Natural killer cell treated with Interleukin-12 subunit alpha and Interleukin-12 subunit beta and Interleukin-15 and Interleukin-18, amount 100 ng/mL, for 72 hours (primary cell): ENCODE results near the gene REX1BD. TPM values are rescaled to one million over a fixed set of nuclear protein-coding genes. Genes with fewer than 3 reads are reported as not detected.

Experiments
- ATAC-seq, 2 donors: fragments of 150-1000 bp; cut with Tn5 transposase in 1 of 2; sonication (Bioruptor Pico), chemical (Tn5 transposase) in 1 of 2; 2 replicates each; pipeline ENCODE4 v1.10.0; 2021
- DNase-seq: peaks from one replicate; pipeline ENCODE4 v3.0.0; 2022; ENCODE audit warnings: low spot score
- H3K27ac Mint-ChIP-seq, 2 donors: 1 replicate in 1 of 2; 2 replicates in 1 of 2; pipeline ENCODE4 v1.8.0; 2022; ENCODE audit warnings: mixed read lengths in 2 of 2, mild to moderate bottlenecking in 1 of 2, moderate library complexity in 1 of 2
- H3K27me3 Mint-ChIP-seq, 2 donors: 1 replicate in 1 of 2; 2 replicates in 1 of 2; pipeline ENCODE4 v1.8.0; 2022; ENCODE audit warnings: mixed read lengths in 2 of 2
- H3K36me3 Mint-ChIP-seq: one replicate; pipeline ENCODE4 v1.8.0; 2022; ENCODE audit warnings: mixed read lengths
- H3K4me1 Mint-ChIP-seq, 2 donors: 1 replicate in 1 of 2; 2 replicates in 1 of 2; pipeline ENCODE4 v1.8.0; 2022; ENCODE audit warnings: low read depth in 2 of 2, mixed read lengths in 2 of 2, mild to moderate bottlenecking in 1 of 2
- H3K4me3 Mint-ChIP-seq: one replicate; pipeline ENCODE4 v1.8.0; 2022; ENCODE audit warnings: mixed read lengths
- H3K9me3 Mint-ChIP-seq: 2 replicates; pipeline ENCODE4 v1.8.0; 2022; ENCODE audit warnings: mixed read lengths
- total RNA-seq, 2 donors: library from RNA; stranded (reverse); gene quantifications; one replicate each; pipeline ENCODE4 v1.2.3, GENCODE V29; 2022

REX1BD gene
- total RNA-seq, 2 donors from 2014 or later = 81.5 to 104 TPM

DNA sequence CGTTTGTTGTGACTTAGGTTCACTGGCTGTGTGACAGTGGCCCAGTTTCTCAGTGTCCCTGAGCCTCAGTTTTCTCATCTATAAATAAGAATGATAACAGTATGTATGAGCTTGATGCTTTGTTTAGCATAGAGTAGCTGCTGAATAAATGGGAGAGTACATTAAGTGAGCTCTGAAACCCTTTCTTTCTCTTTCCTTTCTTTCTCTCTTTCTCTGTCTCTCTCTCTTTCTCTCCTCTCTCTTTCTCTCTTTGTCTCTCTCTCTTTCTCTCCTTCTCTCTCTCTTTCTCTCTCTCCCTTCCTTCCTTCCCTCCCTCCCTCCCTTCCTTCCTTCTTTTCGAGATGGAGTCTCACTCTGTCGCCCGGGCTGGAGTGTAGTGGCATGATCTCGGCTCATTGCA, 28.9 kb upstream of the REX1BD start:
- DNase-seq = no peak
- Mint-ChIP-seq H3K4me3 (peak overlapping the region; percentile 87), H3K9me3 (no peaks in the 10 kb centered on the region), H3K4me1 (peaks cover 11 to 14% of the 10 kb centered on the region in 2 donors), H3K27ac (peak overlapping the region; percentile 81 to 97), H3K27me3 (no peaks in the 10 kb centered on the region), H3K36me3 (no peaks in the 10 kb centered on the region)
- no peak for ATAC-seq

DNA sequence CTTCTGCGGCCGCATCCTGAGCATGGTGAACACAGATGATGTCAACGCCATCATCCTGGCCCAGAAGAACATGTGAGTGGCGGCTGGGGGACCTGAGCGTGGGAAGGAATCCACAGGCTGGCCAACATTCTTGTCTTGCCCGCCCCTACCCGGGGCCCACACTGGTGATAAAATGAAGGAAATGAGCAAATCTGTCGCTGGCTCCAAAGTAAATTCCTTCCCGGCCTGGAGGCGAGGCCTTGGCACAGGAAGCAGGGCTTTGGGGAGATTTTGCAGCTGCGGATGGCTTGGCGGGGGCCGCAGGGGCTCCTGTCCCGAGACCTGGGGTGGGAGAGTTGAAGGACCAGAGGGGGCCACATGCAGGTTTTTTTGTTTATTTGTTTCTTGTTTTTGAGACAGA, 26.5 kb upstream of the REX1BD start:
- DNase-seq (peak; percentile 12), ATAC-seq (no peak)
- Mint-ChIP-seq H3K4me1 (peaks cover 11 to 14% of the 10 kb centered on the region in 2 donors), H3K27ac (peak overlapping the region in 1 of 2 donors; percentile 50), H3K36me3 (no peaks in the 10 kb centered on the region), H3K27me3 (no peaks in the 10 kb centered on the region), H3K9me3 (no peaks in the 10 kb centered on the region), H3K4me3 (no peak overlapping the region)

DNA sequence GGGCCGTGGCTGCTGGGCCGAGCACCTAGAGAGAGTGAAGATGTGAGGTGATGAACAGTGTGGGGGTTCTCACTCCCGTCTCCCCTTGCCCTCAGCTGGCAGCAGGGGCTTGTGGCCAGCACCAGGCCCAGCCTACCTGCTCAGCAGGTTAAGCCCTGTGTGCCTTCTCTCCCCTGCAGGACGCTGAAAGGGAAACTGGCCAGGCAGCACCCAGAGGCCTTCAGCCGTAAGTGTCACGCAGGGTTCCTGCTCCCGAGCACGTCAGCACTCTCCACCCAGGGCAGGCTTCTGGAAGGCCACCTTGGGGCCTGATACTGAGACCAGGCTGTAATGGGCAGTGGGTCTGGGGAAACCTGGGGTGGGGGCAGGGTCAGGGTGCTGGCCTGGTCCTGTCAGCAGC, 21.6 kb upstream of the REX1BD start:
- H3K27me3 Mint-ChIP-seq = no peaks in the 10 kb centered on the region
- H3K4me3 Mint-ChIP-seq = no peak overlapping the region
- H3K4me1 Mint-ChIP-seq = peaks cover 6 to 8% of the 10 kb centered on the region in 2 donors
- ATAC-seq = no peak
- H3K9me3 Mint-ChIP-seq = no peaks in the 10 kb centered on the region
- no peak overlapping the region for H3K27ac Mint-ChIP-seq
- no peak for DNase-seq
- H3K36me3 Mint-ChIP-seq = no peaks in the 10 kb centered on the region

DNA sequence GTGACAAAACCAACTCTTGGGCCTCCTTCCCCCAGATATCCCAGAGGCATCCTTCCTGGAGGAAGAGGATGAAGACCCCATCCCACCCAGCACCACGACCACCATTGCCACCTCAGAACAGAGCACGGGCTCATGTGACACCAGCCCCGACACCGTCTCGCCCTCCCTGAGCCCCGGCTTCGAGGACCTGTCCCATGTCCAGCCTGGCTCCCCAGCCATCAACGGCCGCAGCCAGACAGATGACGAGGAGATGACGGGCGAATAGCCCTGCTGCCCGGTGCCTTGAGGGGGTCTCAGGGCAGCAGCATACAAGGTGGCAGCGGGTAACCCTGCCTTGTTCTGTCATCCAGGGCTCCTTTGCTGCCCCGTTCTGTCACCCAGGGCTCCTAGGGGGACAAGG, 20.2 kb upstream of the REX1BD start:
- H3K9me3 Mint-ChIP-seq = no peaks in the 10 kb centered on the region
- no peak for ATAC-seq
- H3K36me3 Mint-ChIP-seq = peaks cover 8% of the 10 kb centered on the region
- H3K27me3 Mint-ChIP-seq = no peaks in the 10 kb centered on the region
- H3K4me3 Mint-ChIP-seq = no peak overlapping the region
- DNase-seq = no peak
- H3K4me1 Mint-ChIP-seq = peaks cover 19 to 20% of the 10 kb centered on the region in 2 donors
- no peak overlapping the region for H3K27ac Mint-ChIP-seq

DNA sequence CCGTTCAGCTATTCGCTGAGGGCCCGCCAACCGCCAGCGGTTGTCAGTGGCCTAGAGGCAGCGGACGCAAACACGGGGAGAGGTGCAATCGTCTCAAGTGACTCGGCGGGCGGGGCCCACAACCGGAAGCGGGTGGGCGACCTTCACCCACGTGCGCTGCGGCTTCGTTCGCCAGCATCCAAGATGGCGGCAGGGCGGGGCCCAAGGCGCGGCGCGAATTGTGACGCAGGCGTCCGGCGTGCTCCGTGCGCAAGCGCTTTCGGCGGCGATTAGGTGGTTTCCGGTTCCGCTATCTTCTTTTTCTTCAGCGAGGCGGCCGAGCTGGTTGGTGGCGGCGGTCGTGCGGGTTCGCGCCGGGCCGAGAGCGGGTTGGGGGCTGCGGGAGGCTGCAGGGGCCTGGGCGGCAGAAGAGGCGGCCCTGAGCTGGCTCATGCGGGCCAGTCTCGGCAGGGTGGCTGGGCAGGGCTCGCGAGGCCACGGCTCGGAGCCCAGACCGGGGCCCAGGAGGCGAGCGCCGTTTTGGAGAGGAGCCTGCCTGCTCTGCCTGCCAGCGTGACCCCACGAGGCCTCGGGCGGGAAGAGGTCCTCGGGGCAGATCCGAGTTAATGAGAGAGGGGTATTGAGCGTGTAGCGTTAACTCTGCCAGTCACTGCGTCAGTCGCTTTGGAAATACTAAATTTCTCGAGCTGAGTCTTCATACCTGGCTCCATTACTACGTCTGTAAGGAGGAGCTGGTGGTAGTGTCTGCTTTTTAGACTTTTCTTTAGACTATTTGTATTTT, 16.8 kb upstream of the REX1BD start, which contains the start of gene UBA52:
TSS of gene UBA52 (plus strand) at position 294 of the 781 bp plus-strand sequence. CDS start 1,444 bp downstream, outside the sequence.
- Mint-ChIP-seq H3K27me3 (no peaks in the 10 kb centered on the region), H3K36me3 (peaks cover 8% of the 10 kb centered on the region), H3K9me3 (no peaks in the 10 kb centered on the region), H3K27ac (peak within 1 kb of the TSS; percentile 87 to 91), H3K4me1 (peaks cover 19 to 29% of the 10 kb centered on the region in 2 donors), H3K4me3 (peak within 1 kb of the TSS; percentile 98)
- DNase-seq = peak; percentile 99
- peak; percentile 96 to 98 for ATAC-seq

DNA sequence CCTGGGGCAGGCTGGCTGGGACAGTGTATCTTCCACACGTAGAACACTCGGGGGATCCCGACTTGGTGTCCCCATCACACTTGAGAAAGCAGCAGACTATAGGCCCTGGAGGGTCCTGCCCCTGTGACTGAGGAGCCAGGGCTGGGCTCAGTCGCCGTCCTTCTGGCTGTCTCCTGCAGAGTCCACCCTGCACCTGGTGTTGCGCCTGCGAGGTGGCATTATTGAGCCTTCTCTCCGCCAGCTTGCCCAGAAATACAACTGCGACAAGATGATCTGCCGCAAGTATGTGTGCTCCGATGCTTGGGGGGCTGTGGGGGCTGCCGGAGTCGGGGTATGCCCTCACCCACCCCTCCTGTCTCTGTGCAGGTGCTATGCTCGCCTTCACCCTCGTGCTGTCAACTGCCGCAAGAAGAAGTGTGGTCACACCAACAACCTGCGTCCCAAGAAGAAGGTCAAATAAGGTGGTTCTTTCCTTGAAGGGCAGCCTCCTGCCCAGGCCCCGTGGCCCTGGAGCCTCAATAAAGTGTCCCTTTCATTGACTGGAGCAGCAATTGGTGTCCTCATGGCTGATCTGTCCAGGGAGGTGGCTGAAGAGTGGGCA, 13.8 kb upstream of the REX1BD start:
- no peak overlapping the region for H3K27ac Mint-ChIP-seq
- peak overlapping the region; percentile 15 for H3K4me3 Mint-ChIP-seq
- peaks cover 8% of the 10 kb centered on the region for H3K36me3 Mint-ChIP-seq
- DNase-seq (no peak), ATAC-seq (no peak)
- no peaks in the 10 kb centered on the region for H3K27me3 Mint-ChIP-seq
- H3K4me1 Mint-ChIP-seq = peaks cover 19 to 29% of the 10 kb centered on the region in 2 donors
- H3K9me3 Mint-ChIP-seq = no peaks in the 10 kb centered on the region

DNA sequence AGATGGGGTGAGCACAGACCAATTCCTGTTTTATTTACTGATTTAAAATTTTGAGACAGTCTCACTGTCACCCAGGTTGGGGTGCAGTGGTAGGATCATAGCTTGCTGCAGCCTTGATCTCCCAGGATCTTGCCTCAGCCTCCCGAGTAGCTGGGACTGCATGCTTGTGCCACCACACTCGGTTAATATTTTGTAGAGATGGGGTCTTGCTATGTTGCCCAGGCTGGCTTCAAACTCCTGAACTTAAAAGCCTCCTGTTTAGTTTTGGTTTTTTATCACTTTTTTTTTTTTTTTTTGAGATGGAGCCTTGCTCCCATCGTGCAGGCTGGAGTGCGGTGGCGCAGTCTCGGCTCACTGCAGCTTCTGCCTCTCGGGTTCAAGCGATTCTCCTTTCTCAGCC, 12.2 kb upstream of the REX1BD start:
- no peaks in the 10 kb centered on the region for H3K27me3 Mint-ChIP-seq
- peaks cover 8% of the 10 kb centered on the region for H3K36me3 Mint-ChIP-seq
- ATAC-seq = no peak
- DNase-seq = no peak
- no peak overlapping the region for H3K4me3 Mint-ChIP-seq
- H3K27ac Mint-ChIP-seq = no peak overlapping the region
- peaks cover 16 to 26% of the 10 kb centered on the region in 2 donors for H3K4me1 Mint-ChIP-seq
- no peaks in the 10 kb centered on the region for H3K9me3 Mint-ChIP-seq

DNA sequence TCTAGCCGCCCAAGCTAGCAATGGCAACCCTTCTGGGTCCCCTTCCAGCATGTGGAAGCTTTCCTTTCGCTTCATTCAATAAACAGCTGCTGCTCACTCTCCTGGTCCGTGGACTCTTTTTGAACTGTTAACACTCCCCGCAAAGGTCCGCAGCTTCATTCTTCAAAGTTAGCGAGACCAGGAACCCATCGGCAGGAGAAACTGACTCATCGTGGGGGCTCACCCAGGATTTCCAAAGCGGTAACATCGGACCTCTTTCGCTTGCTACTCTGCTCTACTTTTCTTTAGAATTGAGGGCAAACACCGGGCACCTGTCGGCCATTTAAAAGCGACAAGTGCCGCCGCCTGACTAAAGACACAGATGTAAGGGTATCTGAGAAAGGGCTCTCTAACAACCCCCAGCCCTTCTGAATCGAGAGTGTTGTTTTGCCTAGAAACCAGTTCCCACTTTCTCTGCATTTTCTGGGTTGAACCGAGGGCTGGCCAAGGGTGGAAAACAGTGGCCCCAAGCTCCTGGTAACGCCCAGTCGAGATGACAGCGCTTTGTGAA, 11.2 kb upstream of the REX1BD start:
- Mint-ChIP-seq H3K9me3 (no peaks in the 10 kb centered on the region), H3K4me3 (no peak overlapping the region), H3K4me1 (peaks cover 10 to 18% of the 10 kb centered on the region in 2 donors), H3K27ac (no peak overlapping the region), H3K36me3 (peaks cover 6% of the 10 kb centered on the region), H3K27me3 (no peaks in the 10 kb centered on the region)
- DNase-seq (peak; percentile 23), ATAC-seq (no peak)

DNA sequence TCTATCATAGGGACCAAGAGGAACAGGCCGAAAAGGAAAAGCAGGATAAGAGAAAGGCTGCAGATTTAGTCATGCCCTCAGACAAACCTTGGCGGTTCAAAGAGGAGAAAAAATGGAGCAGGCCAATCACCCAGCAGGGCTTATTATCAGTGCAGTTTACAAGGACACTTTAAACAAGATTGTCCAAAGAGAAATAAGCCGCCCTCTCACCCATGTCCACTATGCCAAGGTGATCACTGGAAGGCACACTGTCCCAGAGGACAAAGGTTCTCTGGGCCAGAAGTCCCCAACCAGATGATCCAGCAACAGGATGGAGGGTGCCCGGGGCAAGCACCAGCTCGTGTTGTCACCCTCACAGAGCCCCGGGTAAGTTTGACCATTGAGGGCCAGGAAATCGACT, 8.3 kb upstream of the REX1BD start:
- no peaks in the 10 kb centered on the region for H3K27me3 Mint-ChIP-seq
- DNase-seq (peak; percentile 8), ATAC-seq (no peak)
- peaks cover 2 to 3% of the 10 kb centered on the region in 2 donors for H3K4me1 Mint-ChIP-seq
- no peaks in the 10 kb centered on the region for H3K36me3 Mint-ChIP-seq
- no peak overlapping the region for H3K4me3 Mint-ChIP-seq
- H3K9me3 Mint-ChIP-seq = no peaks in the 10 kb centered on the region
- H3K27ac Mint-ChIP-seq = no peak overlapping the region

DNA sequence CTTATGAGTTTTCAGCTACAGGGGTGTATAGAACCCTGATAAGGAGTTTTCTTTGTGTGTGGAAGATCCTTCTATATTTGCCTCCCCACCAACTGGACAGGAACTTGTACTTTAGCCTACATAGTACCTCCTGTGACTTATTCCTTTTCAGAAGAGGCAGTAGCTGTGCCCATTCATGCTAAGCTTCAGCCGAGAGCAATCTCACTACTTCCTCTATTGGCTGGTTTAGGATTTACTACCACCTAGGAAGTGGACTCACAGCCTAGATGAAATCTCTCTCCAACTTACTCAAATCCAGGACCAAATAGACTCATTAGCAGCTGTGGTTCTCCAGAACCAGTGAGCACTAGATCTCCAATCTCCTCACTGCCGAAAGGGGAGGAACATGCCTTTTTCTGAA, 2.3 kb upstream of the REX1BD start:
- ATAC-seq (no peak), DNase-seq (no peak)
- H3K9me3 Mint-ChIP-seq = no peaks in the 10 kb centered on the region
- peaks cover 22 to 27% of the 10 kb centered on the region in 2 donors for H3K4me1 Mint-ChIP-seq
- no peak overlapping the region for H3K4me3 Mint-ChIP-seq
- no peak overlapping the region for H3K27ac Mint-ChIP-seq
- H3K27me3 Mint-ChIP-seq = no peaks in the 10 kb centered on the region
- no peaks in the 10 kb centered on the region for H3K36me3 Mint-ChIP-seq

DNA sequence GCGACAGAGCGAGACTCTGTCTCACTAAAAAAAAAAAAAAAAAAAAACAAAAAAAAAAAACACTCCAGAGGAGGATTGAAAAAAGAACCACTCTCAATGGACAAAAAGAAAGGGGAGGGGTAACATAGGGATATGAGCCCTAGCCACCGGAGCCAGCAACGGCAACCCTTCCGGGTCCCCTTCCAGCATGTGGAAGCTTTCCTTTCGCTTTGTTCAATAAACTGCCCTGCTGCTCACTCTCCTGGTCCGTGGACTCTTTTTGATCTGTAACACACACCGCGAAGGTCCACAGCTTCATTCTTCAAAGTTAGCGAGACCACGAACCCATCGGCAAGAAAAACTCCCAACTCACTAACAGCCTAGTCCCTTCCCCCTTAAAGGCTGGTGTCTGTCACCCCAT, 1.0 kb upstream of the REX1BD start:
- Mint-ChIP-seq H3K9me3 (no peaks in the 10 kb centered on the region), H3K4me1 (peaks cover 22 to 27% of the 10 kb centered on the region in 2 donors), H3K36me3 (no peaks in the 10 kb centered on the region), H3K4me3 (peak overlapping the region; percentile 96), H3K27me3 (no peaks in the 10 kb centered on the region), H3K27ac (peak overlapping the region; percentile 94 to 96)
- ATAC-seq (no peak), DNase-seq (no peak)

DNA sequence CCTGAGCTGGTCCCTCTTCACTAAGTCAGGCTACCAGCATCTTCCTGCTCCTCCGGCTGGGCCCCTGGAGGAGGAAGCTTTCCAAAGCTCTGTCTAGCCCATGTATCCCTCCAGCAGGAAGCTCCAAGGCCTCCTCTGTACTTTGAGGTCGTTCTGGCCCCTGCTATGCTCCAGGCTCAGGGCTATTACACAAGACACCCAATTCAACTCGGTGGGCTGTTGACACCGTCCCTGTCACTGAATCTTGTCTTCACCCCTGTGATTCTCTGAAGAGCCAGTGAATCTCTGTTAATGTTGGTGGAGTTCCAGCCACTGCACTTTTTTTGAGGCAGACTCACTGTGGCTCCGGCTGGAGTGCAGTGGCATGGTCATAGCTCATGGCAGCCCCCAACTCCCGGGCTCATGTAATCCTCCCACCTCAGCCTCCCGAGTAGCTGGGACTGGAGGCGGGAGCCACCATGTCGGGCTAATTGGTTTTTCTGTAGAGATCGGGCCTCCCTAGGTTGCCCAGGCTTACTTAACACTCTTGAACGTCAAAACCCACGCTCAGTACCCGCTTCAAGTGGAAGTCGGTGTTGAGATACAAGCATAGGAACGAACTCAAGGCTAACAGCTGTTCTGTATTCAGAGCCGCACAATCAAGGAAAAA, 512 bp upstream of the REX1BD start:
- Mint-ChIP-seq H3K4me1 (peaks cover 22 to 27% of the 10 kb centered on the region in 2 donors), H3K4me3 (peak overlapping the region; percentile 96), H3K36me3 (no peaks in the 10 kb centered on the region), H3K9me3 (no peaks in the 10 kb centered on the region), H3K27ac (peak overlapping the region; percentile 94 to 96), H3K27me3 (no peaks in the 10 kb centered on the region)
- no peak for DNase-seq
- ATAC-seq = peak in 1 of 2 donors; percentile 0

DNA sequence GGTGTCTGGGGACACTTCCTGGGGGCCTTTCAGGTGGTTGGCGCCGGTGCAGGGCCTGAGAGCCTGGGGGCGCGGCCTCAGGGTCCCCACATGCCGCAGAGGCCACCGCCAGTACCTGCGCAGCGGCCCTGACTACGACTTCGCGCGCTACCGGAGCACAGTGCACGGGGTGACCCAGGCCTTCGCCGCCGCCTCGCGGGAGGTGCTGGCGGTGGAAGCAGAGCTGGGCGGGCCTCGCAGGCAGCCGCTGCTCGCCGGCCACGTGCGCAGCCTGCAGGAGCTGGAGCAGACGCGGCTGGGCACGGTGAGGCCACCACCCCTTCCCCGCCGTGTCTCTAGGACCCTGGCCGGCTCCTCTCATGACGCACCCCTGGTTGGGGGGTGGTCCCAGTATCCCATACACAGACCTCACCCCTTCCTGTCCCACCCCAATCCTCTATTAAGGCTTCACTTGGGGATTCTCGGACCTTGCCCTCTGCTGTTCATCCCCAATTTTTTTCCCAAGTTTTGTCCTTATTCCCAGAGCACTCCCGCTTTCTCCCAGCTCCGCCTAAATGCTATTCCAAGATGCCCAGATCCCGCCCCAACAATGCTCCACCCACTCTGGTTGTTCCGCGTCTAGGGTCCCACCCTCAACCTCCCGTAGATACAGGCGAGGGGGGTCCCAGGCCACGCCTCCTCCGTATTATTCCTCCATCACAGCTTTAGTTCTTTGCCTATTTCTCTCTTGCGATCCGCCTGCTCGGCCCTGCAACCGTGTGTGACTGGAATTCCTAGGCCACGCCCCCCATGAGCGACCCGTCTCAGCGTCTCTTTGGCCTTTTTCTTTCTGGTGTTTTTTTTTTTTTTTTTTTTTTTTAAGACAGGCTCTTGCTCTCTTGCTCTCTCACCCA, 1.0 kb downstream of the REX1BD start:
- ATAC-seq (peak; percentile 68 to 73), DNase-seq (peak; percentile 78)
- Mint-ChIP-seq H3K36me3 (no peaks in the 10 kb centered on the region), H3K27me3 (no peaks in the 10 kb centered on the region), H3K4me3 (peak overlapping the region; percentile 96), H3K27ac (peak overlapping the region; percentile 75 to 96), H3K4me1 (peaks cover 23 to 34% of the 10 kb centered on the region in 2 donors), H3K9me3 (no peaks in the 10 kb centered on the region)
